Tibial nerve (tissue), 4 donors: Measurements from ENCODE around the gene NOX5. TPM values are rescaled to one million over a fixed set of nuclear protein-coding genes. Genes with fewer than 3 reads are reported as not detected.

Experiments
- DNase-seq, 2 donors: peaks; one replicate each; pipeline ENCODE4 v3.0.0-alpha.2; 2019; ENCODE audit warnings: low spot score in 2 of 2
- H3K27ac ChIP-seq, 4 donors: fragments of 200-600 bp; sonication (generic) in 3 of 4; one replicate each; pipeline ENCODE4 v1.5.1; 2017 to 2019; ENCODE audit warnings: mild to moderate bottlenecking in 1 of 4
- H3K27me3 ChIP-seq, 2 donors: fragments of 200-600 bp; sonication (generic) in 1 of 2; one replicate each; pipeline versions ENCODE4 v1.5.1 to v1.6.0; 2017 to 2019
- H3K36me3 ChIP-seq, 3 donors: fragments of 200-600 bp; sonication (generic); one replicate each; pipeline ENCODE4 v1.5.1; 2018 to 2019
- H3K4me1 ChIP-seq, 4 donors: fragments of 200-600 bp; sonication (generic) in 3 of 4; one replicate each; pipeline ENCODE4 v1.5.1; 2017 to 2019
- H3K4me3 ChIP-seq, 4 donors: fragments of 200-600 bp; sonication (generic) in 3 of 4; one replicate each; pipeline ENCODE4 v1.5.1; 2017 to 2019; ENCODE audit warnings: mild to moderate bottlenecking in 1 of 4, moderate library complexity in 1 of 4
- H3K9me3 ChIP-seq, 4 donors: fragments of 200-600 bp; sonication (generic) in 3 of 4; one replicate each; pipeline ENCODE4 v1.5.1; 2017 to 2019
- EP300 ChIP-seq, 2 donors: sonication (generic); formaldehyde crosslinking; IDR thresholded peaks; one replicate each; pipeline ENCODE4 v1.6.1; 2017; ENCODE audit warnings: antibody characterized with exemption in 2 of 2, mild to moderate bottlenecking in 1 of 2
- POLR2A ChIP-seq, 2 donors: fragments of 450-650 bp; IDR thresholded peaks; one replicate each; pipeline ENCODE4 v1.6.1; 2017; ENCODE audit warnings: antibody characterized with exemption in 2 of 2, mild to moderate bottlenecking in 2 of 2, moderate library complexity in 2 of 2
- WGBS, 2 donors: methylation state at CpG; one replicate each; pipeline ENCODE4 v1.1.5; 2018; 5-methylcytosine and 5-hydroxymethylcytosine counted together
- total RNA-seq, 4 donors: library from RNA; depleted of rRNA; stranded (reverse); fragments of >200 nt; gene quantifications; one replicate each; pipeline ENCODE4 v1.1.0, GENCODE V29; 2016
- TF ChIP-seq, protein P1 (sequence below), 5 experiments: fragments of 200-600 bp in 3 of 5; fragments of 450-650 bp in 2 of 5; sonication (generic) in 3 of 5; IDR thresholded peaks; one replicate each; pipeline ENCODE4 v1.5.1; 2016 to 2019; ENCODE audit warnings: antibody characterized with exemption in 5 of 5, mild to moderate bottlenecking in 3 of 5, moderate library complexity in 2 of 5

NOX5 gene
- total RNA-seq, 4 donors from 2014 or later, result 0.21 to 2.7 (median 1.1) TPM

DNA sequence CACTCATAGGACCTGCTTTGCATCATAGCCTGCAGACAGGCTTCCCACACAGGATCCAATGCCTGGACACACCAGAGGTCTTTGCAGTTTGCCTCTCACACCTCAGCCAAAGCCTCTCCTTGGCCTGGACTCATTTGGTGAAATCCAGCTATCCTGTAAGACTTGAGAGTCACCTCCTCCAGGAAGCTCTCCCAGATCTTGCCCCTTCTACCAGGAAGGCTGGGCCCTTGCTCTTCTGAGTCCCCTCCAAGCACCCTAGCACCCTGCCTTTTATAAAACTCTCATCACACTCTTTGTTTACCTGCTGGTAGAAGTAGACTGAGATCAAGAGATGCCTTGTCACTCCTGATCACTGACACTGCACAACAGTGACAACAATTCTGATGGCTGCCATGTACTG, 79.1 kb downstream of the NOX5 start:
- H3K36me3 ChIP-seq, result no peaks in the 10 kb centered on the region
- TF ChIP-seq, protein P1, sequence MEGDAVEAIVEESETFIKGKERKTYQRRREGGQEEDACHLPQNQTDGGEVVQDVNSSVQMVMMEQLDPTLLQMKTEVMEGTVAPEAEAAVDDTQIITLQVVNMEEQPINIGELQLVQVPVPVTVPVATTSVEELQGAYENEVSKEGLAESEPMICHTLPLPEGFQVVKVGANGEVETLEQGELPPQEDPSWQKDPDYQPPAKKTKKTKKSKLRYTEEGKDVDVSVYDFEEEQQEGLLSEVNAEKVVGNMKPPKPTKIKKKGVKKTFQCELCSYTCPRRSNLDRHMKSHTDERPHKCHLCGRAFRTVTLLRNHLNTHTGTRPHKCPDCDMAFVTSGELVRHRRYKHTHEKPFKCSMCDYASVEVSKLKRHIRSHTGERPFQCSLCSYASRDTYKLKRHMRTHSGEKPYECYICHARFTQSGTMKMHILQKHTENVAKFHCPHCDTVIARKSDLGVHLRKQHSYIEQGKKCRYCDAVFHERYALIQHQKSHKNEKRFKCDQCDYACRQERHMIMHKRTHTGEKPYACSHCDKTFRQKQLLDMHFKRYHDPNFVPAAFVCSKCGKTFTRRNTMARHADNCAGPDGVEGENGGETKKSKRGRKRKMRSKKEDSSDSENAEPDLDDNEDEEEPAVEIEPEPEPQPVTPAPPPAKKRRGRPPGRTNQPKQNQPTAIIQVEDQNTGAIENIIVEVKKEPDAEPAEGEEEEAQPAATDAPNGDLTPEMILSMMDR (IDR thresholded peaks at IDR 0.05), result no peak
- TF ChIP-seq EP300 (IDR thresholded peaks at IDR 0.05) (no peak), POLR2A (IDR thresholded peaks at IDR 0.05) (no peak)
- H3K9me3 ChIP-seq, result no peaks in the 10 kb centered on the region
- H3K27ac ChIP-seq, result no peak overlapping the region
- H3K27me3 ChIP-seq, result no peaks in the 10 kb centered on the region
- no peak overlapping the region for H3K4me3 ChIP-seq
- peaks cover 0 to 10% (median 0%) of the 10 kb centered on the region in 4 donors for H3K4me1 ChIP-seq
- DNase-seq, result no peak

DNA sequence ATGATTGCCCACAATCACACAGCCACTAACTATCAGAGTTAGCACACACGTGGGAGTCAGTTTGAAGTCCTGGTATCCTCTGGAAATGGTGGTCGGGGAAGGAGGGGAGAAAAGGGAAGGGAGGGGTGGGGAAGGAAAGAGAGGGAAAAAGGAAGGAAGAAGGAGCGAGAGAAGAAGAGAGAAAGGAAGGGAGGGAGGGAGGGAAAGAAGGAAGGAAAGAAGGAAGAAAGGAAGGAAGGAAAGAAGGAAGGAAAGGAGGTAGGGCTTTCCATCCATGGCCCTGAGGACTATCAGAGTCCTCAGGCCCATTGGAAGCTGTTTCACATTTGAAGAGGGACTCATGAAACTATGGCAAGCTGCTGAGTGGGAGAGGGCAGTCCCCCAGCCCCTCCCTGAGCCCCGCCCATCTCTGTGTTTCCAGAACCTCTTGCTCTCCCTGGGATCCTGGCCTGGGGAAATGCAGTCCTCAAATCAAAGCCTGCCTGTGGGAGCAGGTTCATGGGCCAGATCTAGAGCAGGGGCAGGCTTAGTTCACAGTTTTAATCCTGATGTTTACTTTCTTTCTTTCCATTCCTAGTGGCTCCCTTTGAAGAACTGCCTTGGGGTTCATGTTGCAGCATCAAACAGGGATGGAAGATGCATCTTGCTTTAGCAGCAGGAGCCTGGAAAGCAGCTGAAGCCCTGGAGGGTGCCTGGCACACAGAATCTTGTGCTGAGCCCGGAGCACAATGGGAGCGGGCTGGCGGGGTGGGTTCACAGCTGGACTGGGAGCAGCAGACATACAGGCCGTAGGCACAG, 79.8 kb downstream of the NOX5 start:
- Histone ChIP-seq H3K36me3 (no peaks in the 10 kb centered on the region), H3K27ac (no peak overlapping the region), H3K4me3 (no peak overlapping the region), H3K9me3 (no peaks in the 10 kb centered on the region), H3K27me3 (no peaks in the 10 kb centered on the region), H3K4me1 (peaks cover 0 to 6% (median 0%) of the 10 kb centered on the region in 4 donors)
- TF ChIP-seq POLR2A (IDR thresholded peaks at IDR 0.05) (no peak), EP300 (IDR thresholded peaks at IDR 0.05) (no peak)
- TF ChIP-seq, protein P1 (IDR thresholded peaks at IDR 0.05), result no peak
- DNase-seq, result no peak
- 52 to 65% methylated on average over 8 of the region's 8 CpGs for WGBS, 2 donors

DNA sequence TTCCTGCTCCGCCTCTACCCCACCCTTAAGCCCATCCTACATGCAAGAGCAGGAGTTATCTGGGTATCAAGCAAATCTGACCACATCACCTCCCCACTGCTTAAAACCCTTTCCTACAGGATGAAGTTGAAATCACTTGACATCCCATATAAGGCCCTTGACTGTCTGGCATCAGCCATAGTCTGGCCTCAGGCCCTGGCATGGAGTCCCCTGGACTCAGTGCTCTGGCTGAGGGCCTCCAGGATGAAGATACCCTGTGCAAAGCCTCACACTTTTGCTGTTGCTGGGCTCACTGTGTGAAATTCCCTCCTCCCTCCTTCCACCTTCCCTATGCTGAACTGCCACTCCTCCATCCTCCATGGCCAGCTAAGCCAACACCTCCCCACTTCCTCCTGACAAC, 80.8 kb downstream of the NOX5 start:
- Histone ChIP-seq H3K4me1 (peaks cover 0 to 6% (median 0%) of the 10 kb centered on the region in 4 donors), H3K9me3 (no peaks in the 10 kb centered on the region), H3K27ac (no peak overlapping the region), H3K36me3 (no peaks in the 10 kb centered on the region), H3K27me3 (no peaks in the 10 kb centered on the region), H3K4me3 (no peak overlapping the region)
- DNase-seq, result no peak
- WGBS, 2 donors, result 89 to 100% methylated on average over 1 of the region's 1 CpG
- TF ChIP-seq, protein P1 (IDR thresholded peaks at IDR 0.05), result no peak
- no peak for TF ChIP-seq POLR2A (IDR thresholded peaks at IDR 0.05)
- no peak for TF ChIP-seq EP300 (IDR thresholded peaks at IDR 0.05)

DNA sequence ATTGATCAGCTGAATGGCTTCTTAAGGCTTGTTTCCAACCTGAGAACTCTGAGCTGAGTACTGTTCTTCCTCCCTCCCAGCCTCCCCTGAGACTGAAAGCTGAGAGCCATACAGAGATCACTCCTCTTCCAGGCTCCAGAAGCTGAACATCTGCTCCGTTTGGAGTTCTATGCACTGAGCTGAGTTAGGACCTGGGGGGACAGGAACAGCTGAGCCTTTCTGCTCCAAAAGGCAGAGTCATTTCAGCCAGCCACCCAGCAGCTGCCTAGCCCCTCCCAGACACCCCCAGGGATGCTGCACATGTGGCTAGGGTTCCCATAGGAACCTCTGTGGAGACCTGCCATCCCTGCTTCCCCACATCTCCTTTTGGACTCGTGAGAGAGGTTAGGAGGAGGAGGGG, 81.7 kb downstream of the NOX5 start:
- WGBS, 2 donors, result 34 to 59% methylated on average over 2 of the region's 2 CpGs
- no peak for DNase-seq
- no peaks in the 10 kb centered on the region for H3K9me3 ChIP-seq

DNA sequence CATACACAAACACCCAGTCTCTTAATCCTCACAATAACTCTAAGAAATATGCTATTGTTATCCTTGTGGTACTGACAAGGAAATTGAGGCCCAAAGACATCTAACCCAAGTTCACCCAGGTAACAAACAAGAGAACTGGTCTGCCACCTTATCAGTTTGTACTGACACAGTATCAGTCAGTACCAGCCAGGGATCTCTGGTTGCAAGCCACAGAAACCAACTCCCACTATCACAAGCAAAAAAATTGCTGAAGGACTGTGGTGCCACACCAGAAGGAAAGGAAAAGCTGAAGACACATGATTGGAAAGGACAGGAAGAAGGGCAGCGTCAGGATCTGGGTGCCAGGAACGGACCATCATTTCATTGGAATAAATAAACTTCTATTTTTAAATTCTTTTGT, 82.1 kb downstream of the NOX5 start:
- TF ChIP-seq, protein P1 (IDR thresholded peaks at IDR 0.05), result no peak
- TF ChIP-seq EP300 (IDR thresholded peaks at IDR 0.05) (no peak), POLR2A (IDR thresholded peaks at IDR 0.05) (no peak)
- H3K27me3 ChIP-seq, result no peaks in the 10 kb centered on the region
- H3K9me3 ChIP-seq, result no peaks in the 10 kb centered on the region
- H3K4me1 ChIP-seq, result peaks cover 0 to 6% (median 0%) of the 10 kb centered on the region in 4 donors
- no peak overlapping the region for H3K4me3 ChIP-seq
- DNase-seq, result no peak
- no peak overlapping the region for H3K27ac ChIP-seq
- no peaks in the 10 kb centered on the region for H3K36me3 ChIP-seq
- WGBS, 2 donors, result 82 to 85% methylated on average over 2 of the region's 2 CpGs

More for the DNA sequence above, 81.7 kb downstream of the NOX5 start:
- H3K4me3 ChIP-seq, result no peak overlapping the region
- H3K36me3 ChIP-seq, result no peaks in the 10 kb centered on the region
- TF ChIP-seq, protein P1 (IDR thresholded peaks at IDR 0.05), result no peak
- TF ChIP-seq EP300 (IDR thresholded peaks at IDR 0.05) (no peak), POLR2A (IDR thresholded peaks at IDR 0.05) (no peak)
- H3K27ac ChIP-seq, result no peak overlapping the region
- H3K4me1 ChIP-seq, result peaks cover 0 to 6% (median 0%) of the 10 kb centered on the region in 4 donors
- no peaks in the 10 kb centered on the region for H3K27me3 ChIP-seq
